B cell (primary cell): ENCODE data around the gene FMO2. TPM values are rescaled to one million over a fixed set of nuclear protein-coding genes. Genes with fewer than 3 reads are reported as not detected.

ENCODE experiments used
- ATAC-seq: fragments of 200-7000 bp; cut with Tn5 transposase; one replicate; pipeline ENCODE4 v1.10.0; 2021; ENCODE audit warnings: low read depth, mild to moderate bottlenecking, moderate number of reproducible peaks, moderate library complexity
- CTCF ChIA-PET: fragments of 350-600 bp; sonication (Branson Sonifier 250); formaldehyde crosslinking; loops from one replicate; lab custom pipeline; 2021; ENCODE audit warnings: antibody characterized with exemption, inconsistent platforms; lab: Charles Lee
- POLR2A ChIA-PET: fragments of 350-600 bp; sonication (Branson Sonifier 250); formaldehyde crosslinking; loops from one replicate; lab custom pipeline; 2021; ENCODE audit warnings: antibody characterized with exemption; lab: Charles Lee
- DNase-seq: peaks from one replicate; pipeline ENCODE4 v3.0.0; 2013
- H2AFZ ChIP-seq: 2 replicates; pipeline ENCODE4 v1.6.1; 2012; ENCODE audit warnings: mild to moderate bottlenecking, low read depth, low read length; ENCODE audit not compliant: insufficient read depth, poor library complexity, severe bottlenecking
- H3K27ac ChIP-seq, 2 donors: 1 replicate in 1 of 2; 2 replicates in 1 of 2; pipeline ENCODE4 v1.5.1; 2012 to 2013; ENCODE audit warnings: low read length in 2 of 2, mild to moderate bottlenecking in 2 of 2, moderate library complexity in 1 of 2
- H3K27me3 ChIP-seq, 4 experiments: fragments of 200-600 bp in 1 of 4; sonication (generic) in 1 of 4; replicated peaks in 1 of 4; 1 replicate in 2 of 4; 2 replicates in 2 of 4; pipeline versions ENCODE4 v1.6.1 to v1.7.0; 2013 to 2016; ENCODE audit warnings: low read length in 3 of 4, mild to moderate bottlenecking in 2 of 4, mixed read lengths in 1 of 4, moderate library complexity in 1 of 4; ENCODE audit not compliant: insufficient read depth in 4 of 4, control insufficient read depth in 3 of 4; ENCODE audit errors: control extremely low read depth in 1 of 4
- H3K36me3 ChIP-seq, 2 experiments: replicated peaks in 1 of 2; 1 replicate in 1 of 2; 2 replicates in 1 of 2; pipeline versions ENCODE4 v1.6.1 to v1.7.1; 2013; ENCODE audit warnings: low read length in 1 of 2; ENCODE audit not compliant: insufficient read depth in 2 of 2, control insufficient read depth in 1 of 2; ENCODE audit errors: control extremely low read depth in 1 of 2, extremely low read depth in 1 of 2
- H3K4me1 ChIP-seq, 2 donors: fragments of 200-600 bp in 1 of 2; sonication (generic) in 1 of 2; 1 replicate in 1 of 2; 2 replicates in 1 of 2; pipeline versions ENCODE4 v1.5.1 to v1.6.1; 2013 to 2017; ENCODE audit warnings: low read length in 2 of 2; ENCODE audit not compliant: control insufficient read depth in 2 of 2, insufficient read depth in 2 of 2
- H3K4me2 ChIP-seq: replicated peaks from 2 replicates; pipeline ENCODE3; 2012; ENCODE audit warnings: mild to moderate bottlenecking, low read depth, low read length; ENCODE audit not compliant: poor library complexity, severe bottlenecking
- H3K4me3 ChIP-seq, 5 experiments: fragments of 200-600 bp in 1 of 5; sonication (generic) in 1 of 5; 1 replicate in 3 of 5; 2 replicates in 2 of 5; pipeline versions ENCODE4 v1.5.1 to v1.7.0; 2011 to 2016; ENCODE audit warnings: low read length in 4 of 5, mild to moderate bottlenecking in 4 of 5, low read depth in 2 of 5, control low read depth in 1 of 5, moderate library complexity in 1 of 5; ENCODE audit not compliant: insufficient read depth in 1 of 5; ENCODE audit errors: control extremely low read depth in 1 of 5, extremely low read depth in 1 of 5
- H3K79me2 ChIP-seq: fragments of 200-600 bp; sonication (generic); one replicate; pipeline ENCODE4 v1.6.0; 2016; ENCODE audit warnings: low read length; ENCODE audit not compliant: control insufficient read depth, insufficient read depth
- H3K9ac ChIP-seq: fragments of 200-600 bp; sonication (generic); 2 replicates; pipeline ENCODE4 v1.6.1; 2017; ENCODE audit warnings: mild to moderate bottlenecking, low read length, moderate library complexity
- H3K9me3 ChIP-seq, 3 donors: one replicate each; pipeline versions ENCODE4 v1.6.1 to v1.7.1; 2013; ENCODE audit warnings: low read length in 2 of 3; ENCODE audit not compliant: control insufficient read depth in 2 of 3, insufficient read depth in 1 of 3; ENCODE audit errors: control extremely low read depth in 1 of 3
- H4K20me1 ChIP-seq: 2 replicates; pipeline ENCODE4 v1.6.0; 2012; ENCODE audit warnings: mild to moderate bottlenecking, low read length; ENCODE audit not compliant: insufficient read depth, control insufficient read depth, poor library complexity, severe bottlenecking
- H3K27ac Mint-ChIP-seq: one replicate; pipeline ENCODE4 v1.8.0; 2021; ENCODE audit warnings: mixed read lengths
- H3K27me3 Mint-ChIP-seq: one replicate; pipeline ENCODE4 v1.8.0; 2021; ENCODE audit warnings: mixed read lengths
- H3K4me1 Mint-ChIP-seq: one replicate; pipeline ENCODE4 v1.8.0; 2021; ENCODE audit warnings: mixed read lengths
- H3K4me3 Mint-ChIP-seq: one replicate; pipeline ENCODE4 v1.8.0; 2021; ENCODE audit warnings: mixed read lengths
- H3K9me3 Mint-ChIP-seq: one replicate; pipeline ENCODE4 v1.8.0; 2022; ENCODE audit warnings: mixed read lengths; ENCODE audit not compliant: insufficient read depth
- EZH2 ChIP-seq: IDR thresholded peaks from 2 replicates; pipeline ENCODE4 v1.6.1; 2012; ENCODE audit warnings: borderline replicate concordance, low read depth, mild to moderate bottlenecking, moderate library complexity, low read length; ENCODE audit not compliant: insufficient read depth, poor library complexity, severe bottlenecking
- WGBS: methylation state at CpG from one replicate; pipeline ENCODE4 v1.1.5; 2013; ENCODE audit warnings: missing lambda C conversion rate; ENCODE audit not compliant: insufficient coverage; 5-methylcytosine and 5-hydroxymethylcytosine counted together
- intact Hi-C: fragments of 100-400 bp; cut with micrococcal nuclease; formaldehyde crosslinking; loops from one replicate; pipeline ENCODE4 v1.10.0; 2022
- polyA plus RNA-seq: library from polyadenylated mRNA; depleted of rRNA; stranded (reverse); fragments of >200 nt; gene quantifications from 2 replicates; pipeline ENCODE4 v1.2.3, GENCODE V29; 2012
- total RNA-seq, 2 donors: library from RNA; stranded (reverse); fragments of 120-200 nt in 1 of 2; gene quantifications; 1 replicate in 1 of 2; 2 replicates in 1 of 2; pipeline versions ENCODE4 v1.2.3 to v1.2.4, GENCODE V29; 2013 to 2022
- TF ChIP-seq, protein P1 (sequence below): fragments of 200-600 bp; IDR thresholded peaks from one replicate; pipeline ENCODE4 v1.8.0; 2022; ENCODE audit warnings: antibody characterized with exemption, mild to moderate bottlenecking

FMO2 gene
- total and polyA plus RNA-seq, 2 donors (not counting 1 experiment from before 2014, with no cell fraction given) = not detected

GRCh38 chr1:171198081-171198480 lies 13.0 kb downstream of the FMO2 start:
- ChIA-PET CTCF (interaction anchor here (1.4 kb wide), 1 partner anchor 12 kb away, joined by 4 read pairs; no protein-coding TSS in a partner anchor), POLR2A (no interaction called here)
- no CpG with 5 or more reads among the region's 3 CpGs for WGBS
- TF ChIP-seq, protein P1, sequence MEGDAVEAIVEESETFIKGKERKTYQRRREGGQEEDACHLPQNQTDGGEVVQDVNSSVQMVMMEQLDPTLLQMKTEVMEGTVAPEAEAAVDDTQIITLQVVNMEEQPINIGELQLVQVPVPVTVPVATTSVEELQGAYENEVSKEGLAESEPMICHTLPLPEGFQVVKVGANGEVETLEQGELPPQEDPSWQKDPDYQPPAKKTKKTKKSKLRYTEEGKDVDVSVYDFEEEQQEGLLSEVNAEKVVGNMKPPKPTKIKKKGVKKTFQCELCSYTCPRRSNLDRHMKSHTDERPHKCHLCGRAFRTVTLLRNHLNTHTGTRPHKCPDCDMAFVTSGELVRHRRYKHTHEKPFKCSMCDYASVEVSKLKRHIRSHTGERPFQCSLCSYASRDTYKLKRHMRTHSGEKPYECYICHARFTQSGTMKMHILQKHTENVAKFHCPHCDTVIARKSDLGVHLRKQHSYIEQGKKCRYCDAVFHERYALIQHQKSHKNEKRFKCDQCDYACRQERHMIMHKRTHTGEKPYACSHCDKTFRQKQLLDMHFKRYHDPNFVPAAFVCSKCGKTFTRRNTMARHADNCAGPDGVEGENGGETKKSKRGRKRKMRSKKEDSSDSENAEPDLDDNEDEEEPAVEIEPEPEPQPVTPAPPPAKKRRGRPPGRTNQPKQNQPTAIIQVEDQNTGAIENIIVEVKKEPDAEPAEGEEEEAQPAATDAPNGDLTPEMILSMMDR = no peak
- no peak for TF ChIP-seq EZH2
- Histone ChIP-seq H3K27me3 (no peaks in the 10 kb centered on the region), H3K9ac (no peak overlapping the region), H3K4me2 (no peak overlapping the region), H3K4me3 (no peak overlapping the region), H3K79me2 (no peaks in the 10 kb centered on the region), H4K20me1 (no peaks in the 10 kb centered on the region), H2AFZ (no peak overlapping the region), H3K36me3 (no peaks in the 10 kb centered on the region), H3K4me1 (no peaks in the 10 kb centered on the region), H3K9me3 (no peaks in the 10 kb centered on the region), H3K27ac (no peak overlapping the region)
- no peaks in the 10 kb centered on the region for H3K4me1 Mint-ChIP-seq
- no peaks in the 10 kb centered on the region for H3K9me3 Mint-ChIP-seq
- no peak overlapping the region for H3K4me3 Mint-ChIP-seq
- H3K27ac Mint-ChIP-seq = no peak overlapping the region
- DNase-seq (no peak), ATAC-seq (no peak)
- H3K27me3 Mint-ChIP-seq = peaks cover 6% of the 10 kb centered on the region
- intact Hi-C loops = no loop called here

GRCh38 chr1:171204296-171204695 lies 19.2 kb downstream of the FMO2 start:
- peaks cover 23% of the 10 kb centered on the region for H3K27me3 Mint-ChIP-seq
- ChIA-PET CTCF (no interaction called here), POLR2A (no interaction called here)
- no peaks in the 10 kb centered on the region for H3K4me1 Mint-ChIP-seq
- TF ChIP-seq, protein P1 = no peak
- TF ChIP-seq EZH2 = no peak
- no peaks in the 10 kb centered on the region for H3K9me3 Mint-ChIP-seq
- WGBS = 80% methylated on average over 1 of the region's 5 CpGs
- Histone ChIP-seq H3K36me3 (no peaks in the 10 kb centered on the region), H3K79me2 (no peaks in the 10 kb centered on the region), H3K4me3 (no peak overlapping the region), H3K27ac (no peak overlapping the region), H3K4me1 (no peaks in the 10 kb centered on the region), H3K27me3 (peaks cover 0 to 2% (median 1%) of the 10 kb centered on the region in 4 experiments), H3K4me2 (no peak overlapping the region), H3K9me3 (no peaks in the 10 kb centered on the region), H4K20me1 (no peaks in the 10 kb centered on the region), H3K9ac (no peak overlapping the region), H2AFZ (no peak overlapping the region)
- DNase-seq = no peak
- no peak overlapping the region for H3K27ac Mint-ChIP-seq
- no peak overlapping the region for H3K4me3 Mint-ChIP-seq
- ATAC-seq = no peak
- intact Hi-C loops = no loop called here
